DOHH2 (cell line): ENCODE data around the gene PKNOX1.

Experiments
- EZH2phosphoT487 ChIP-seq: fragments of 200-600 bp; sonication (generic); IDR thresholded peaks from 2 replicates; pipeline ENCODE4 v1.6.1; 2017; ENCODE audit warnings: borderline replicate concordance, mild to moderate bottlenecking, antibody characterized with exemption, low read length, moderate library complexity, mixed read lengths
- TF ChIP-seq, protein P1 (sequence below): fragments of 200-600 bp; sonication (generic); IDR thresholded peaks from one replicate; pipeline ENCODE4 v1.5.1; 2014; ENCODE audit warnings: antibody characterized with exemption, mild to moderate bottlenecking, low read depth, low read length; ENCODE audit not compliant: poor library complexity, severe bottlenecking

DNA sequence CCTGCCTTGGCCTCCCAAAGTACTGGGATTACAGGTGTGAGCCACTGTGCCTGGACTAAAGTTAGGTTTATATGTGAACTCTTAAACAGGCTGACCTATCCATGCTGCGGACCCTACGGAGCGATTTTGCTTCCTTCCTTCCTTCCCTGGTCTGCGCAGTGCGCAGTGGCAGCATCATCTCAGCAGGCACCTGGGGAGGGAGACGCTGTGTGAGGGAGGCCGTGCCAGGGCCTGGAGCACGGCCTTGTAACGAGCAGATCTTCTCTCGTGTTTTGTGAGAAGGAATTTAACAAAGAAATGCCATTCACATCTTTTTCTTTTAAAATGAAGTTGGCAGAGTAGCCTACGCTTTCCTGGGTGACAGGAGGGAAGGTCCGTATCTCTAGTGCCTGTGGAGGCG is 45.8 kb downstream of the PKNOX1 start:
- TF ChIP-seq, protein P1, sequence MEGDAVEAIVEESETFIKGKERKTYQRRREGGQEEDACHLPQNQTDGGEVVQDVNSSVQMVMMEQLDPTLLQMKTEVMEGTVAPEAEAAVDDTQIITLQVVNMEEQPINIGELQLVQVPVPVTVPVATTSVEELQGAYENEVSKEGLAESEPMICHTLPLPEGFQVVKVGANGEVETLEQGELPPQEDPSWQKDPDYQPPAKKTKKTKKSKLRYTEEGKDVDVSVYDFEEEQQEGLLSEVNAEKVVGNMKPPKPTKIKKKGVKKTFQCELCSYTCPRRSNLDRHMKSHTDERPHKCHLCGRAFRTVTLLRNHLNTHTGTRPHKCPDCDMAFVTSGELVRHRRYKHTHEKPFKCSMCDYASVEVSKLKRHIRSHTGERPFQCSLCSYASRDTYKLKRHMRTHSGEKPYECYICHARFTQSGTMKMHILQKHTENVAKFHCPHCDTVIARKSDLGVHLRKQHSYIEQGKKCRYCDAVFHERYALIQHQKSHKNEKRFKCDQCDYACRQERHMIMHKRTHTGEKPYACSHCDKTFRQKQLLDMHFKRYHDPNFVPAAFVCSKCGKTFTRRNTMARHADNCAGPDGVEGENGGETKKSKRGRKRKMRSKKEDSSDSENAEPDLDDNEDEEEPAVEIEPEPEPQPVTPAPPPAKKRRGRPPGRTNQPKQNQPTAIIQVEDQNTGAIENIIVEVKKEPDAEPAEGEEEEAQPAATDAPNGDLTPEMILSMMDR, result no peak
- TF ChIP-seq EZH2phosphoT487, result no peak
